GM19395 (cell line): ENCODE measurements around the gene ELOB.

Experiments
- ATAC-seq: cut with Tn5 transposase; IDR thresholded peaks from one replicate; pipeline ENCODE4 v1.9.1; 2021; ENCODE audit warnings: mild to moderate bottlenecking, moderate library complexity; ENCODE audit not compliant: unreplicated experiment

Gene ELOB

GRCh38 chr16:2811703-2812471 is 34.8 kb upstream of the ELOB start:
- ATAC-seq: no peak

GRCh38 chr16:2810651-2811050 is 33.6 kb upstream of the ELOB start:
- no peak for ATAC-seq

- ATAC-seq: no peak
These were observed 32.2 kb upstream of the ELOB start for GRCh38 chr16:2809149-2809760.

GRCh38 chr16:2808181-2808580 is 31.1 kb upstream of the ELOB start:
- no peak for ATAC-seq

- ATAC-seq: no peak
These were observed 29.2 kb upstream of the ELOB start for GRCh38 chr16:2806286-2806685.

- ATAC-seq: no peak
These were observed 27.6 kb upstream of the ELOB start for GRCh38 chr16:2804728-2805127.

- no peak for ATAC-seq
These were observed 26.6 kb upstream of the ELOB start for GRCh38 chr16:2803545-2804195.

GRCh38 chr16:2799859-2800226 is 22.8 kb upstream of the ELOB start:
- ATAC-seq: no peak

- no peak for ATAC-seq
These were observed 22.3 kb upstream of the ELOB start for GRCh38 chr16:2799205-2799858.

- no peak for ATAC-seq
These were observed 21.7 kb upstream of the ELOB start for GRCh38 chr16:2798723-2799204.

GRCh38 chr16:2795395-2796143 is 18.5 kb upstream of the ELOB start:
- no peak for ATAC-seq

GRCh38 chr16:2792940-2793339 is 15.9 kb upstream of the ELOB start:
- no peak for ATAC-seq

GRCh38 chr16:2791174-2791573 is 14.1 kb upstream of the ELOB start:
- ATAC-seq: no peak

GRCh38 chr16:2790631-2791030 is 13.6 kb upstream of the ELOB start:
- ATAC-seq: no peak

GRCh38 chr16:2787961-2788360 is 10.9 kb upstream of the ELOB start:
- no peak for ATAC-seq

- no peak for ATAC-seq
These were observed 10.3 kb upstream of the ELOB start, which contains the start of gene PRSS33 for GRCh38 chr16:2787406-2787805. Gene PRSS33, minus strand, starts transcription at chr16:2787560. Its CDS starts 1,013 bp downstream, at chr16:2786547.

GRCh38 chr16:2786826-2787151 is 9.7 kb upstream of the ELOB start:
- ATAC-seq: no peak

GRCh38 chr16:2786061-2786825 is 9.2 kb upstream of the ELOB start:
- no peak for ATAC-seq

GRCh38 chr16:2785101-2785991 is 8.3 kb upstream of the ELOB start:
- no peak for ATAC-seq
